HG03520 (cell line): ENCODE results near the gene STK17B.

Source experiments
- ATAC-seq: cut with Tn5 transposase; IDR thresholded peaks from one replicate; pipeline ENCODE4 v1.9.1; 2021; ENCODE audit warnings: mild to moderate bottlenecking, moderate library complexity; ENCODE audit not compliant: unreplicated experiment

Gene STK17B

GRCh38 chr2:196160101-196160500 lies 11.3 kb downstream of the STK17B start:
- peak; percentile 72 for ATAC-seq

- ATAC-seq: no peak
These were observed 12.0 kb downstream of the STK17B start for GRCh38 chr2:196159221-196159892.

GRCh38 chr2:196155575-196155974 lies 15.8 kb downstream of the STK17B start:
- no peak for ATAC-seq

- no peak for ATAC-seq
These were observed 17.9 kb downstream of the STK17B start for GRCh38 chr2:196153480-196153879.

- ATAC-seq: peak; percentile 51
These were observed 21.4 kb downstream of the STK17B start for GRCh38 chr2:196149948-196150347.

- no peak for ATAC-seq
These were observed 22.6 kb downstream of the STK17B start for GRCh38 chr2:196148736-196149135.

- ATAC-seq: no peak
These were observed 26.1 kb downstream of the STK17B start for GRCh38 chr2:196145256-196145655.

- no peak for ATAC-seq
These were observed 26.8 kb downstream of the STK17B start for GRCh38 chr2:196144513-196145126.

GRCh38 chr2:196143730-196144131 lies 27.6 kb downstream of the STK17B start:
- ATAC-seq: no peak

GRCh38 chr2:196142825-196143224 lies 28.6 kb downstream of the STK17B start:
- ATAC-seq: no peak

- no peak for ATAC-seq
These were observed 31.2 kb downstream of the STK17B start for GRCh38 chr2:196140213-196140612.

- ATAC-seq: no peak
These were observed 34.1 kb downstream of the STK17B start for GRCh38 chr2:196137271-196137670.

- no peak for ATAC-seq
These were observed 35.2 kb downstream of the STK17B start for GRCh38 chr2:196136151-196136550.

GRCh38 chr2:196131949-196132925 lies 39.1 kb downstream of the STK17B start:
- no peak for ATAC-seq

GRCh38 chr2:196131384-196131937 lies 39.9 kb downstream of the STK17B start:
- ATAC-seq: no peak

GRCh38 chr2:196130039-196130825 lies 41.1 kb downstream of the STK17B start:
- no peak for ATAC-seq

GRCh38 chr2:196128749-196129148 lies 42.6 kb downstream of the STK17B start:
- ATAC-seq: no peak

- no peak for ATAC-seq
These were observed 45.8 kb downstream of the STK17B start for GRCh38 chr2:196125596-196125995.

GRCh38 chr2:196123679-196124373 lies 47.6 kb downstream of the STK17B start:
- no peak for ATAC-seq

GRCh38 chr2:196119926-196120325 lies 51.5 kb downstream of the STK17B start:
- no peak for ATAC-seq
